ENCODE data around the gene KRTAP12-4.

DNA sequence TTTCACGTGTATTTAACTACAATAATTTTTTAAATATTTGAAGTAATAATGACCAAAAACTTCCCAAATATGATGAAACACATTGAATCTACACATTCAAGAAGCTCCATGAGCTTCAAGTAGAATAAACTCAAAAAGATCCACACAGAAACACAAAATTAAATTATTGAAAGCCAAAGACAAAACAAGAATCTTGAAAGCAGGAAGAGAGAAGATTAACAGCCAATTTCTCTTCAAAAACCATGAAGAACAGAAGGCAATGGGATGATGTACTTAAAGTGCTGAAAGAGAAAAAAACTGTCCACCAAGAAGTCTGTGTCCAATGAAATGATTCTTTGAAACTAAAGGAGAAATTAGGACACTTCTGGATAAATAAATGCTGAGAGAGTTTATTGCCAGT lies 22.4 kb downstream of the KRTAP12-4 start:
- TF ChIP-seq CTCF (IDR thresholded peaks at IDR 0.05; ENCODE audit: borderline replicate concordance, extremely low read depth, low read length, poor library complexity, severe bottlenecking) (no peak), EZH2 (IDR thresholded peaks at IDR 0.05; ENCODE audit: borderline replicate concordance, low read depth, low read length, severe bottlenecking) (no peak)
